ENCODE results near the gene OR2J3. TPM values are rescaled to one million over a fixed set of nuclear protein-coding genes. Genes with fewer than 3 reads are reported as not detected.

OR2J3 gene
- total and polyA plus RNA-seq, 2 of the 8 experiments (the other 6 are each of a cell fraction or from before 2014, with no cell fraction given): 0.03 TPM; not detected in 1

GRCh38 chr6:29129326-29130012 is 21.6 kb downstream of the OR2J3 start:
- H3K4ac ChIP-seq (replicated peaks; ENCODE audit: insufficient read length, low read depth, low read length): no peak overlapping the region
- no peaks in the 10 kb centered on the region for H3K79me2 ChIP-seq (ENCODE audit: control insufficient read depth in 1 of 2, insufficient read depth in 2 of 2, low read length in 2 of 2)
- H3K27me3 ChIP-seq (replicated peaks in 1 of 4; ENCODE audit: control insufficient read depth in 3 of 4, extremely low read depth in 1 of 4, insufficient read depth in 3 of 4, low read length in 3 of 4): no peaks in the 10 kb centered on the region
- H2BK12ac ChIP-seq (ENCODE audit: low read depth, low read length): no peak overlapping the region
- no peak overlapping the region; the same call in 1 of the 2 replicates for H2AFZ ChIP-seq (ENCODE audit: low read length)
- no peak overlapping the region for H3K9ac ChIP-seq (replicated peaks in 1 of 4; ENCODE audit: extremely low read depth in 1 of 4, low read depth in 3 of 4, low read length in 3 of 4)
- no peak overlapping the region for H2AK5ac ChIP-seq (ENCODE audit: low read depth, low read length)
- ChIA-PET CTCF (ENCODE audit: partially characterized antibody) (interaction anchor here (0.7 kb wide), 1 partner anchor 524 kb away, joined by 3 read pairs; no protein-coding TSS in a partner anchor), POLR2A (ENCODE audit: partially characterized antibody) (no interaction called here)
- no peaks in the 10 kb centered on the region for H3K36me3 ChIP-seq (ENCODE audit: control insufficient read depth in 2 of 4, insufficient read depth in 4 of 4, low read length in 3 of 4)
- H3K79me1 ChIP-seq (ENCODE audit: low read depth, low read length): no peaks in the 10 kb centered on the region
- H2BK5ac ChIP-seq (ENCODE audit: low read depth, low read length): no peak overlapping the region
- no peak overlapping the region for H4K91ac ChIP-seq (replicated peaks; ENCODE audit: insufficient read length, low read length)
- H4K8ac ChIP-seq (ENCODE audit: extremely low read depth, insufficient read depth, low read length): peak overlapping the region; percentile 18; the same call in 1 of the 2 replicates
- no peaks in the 10 kb centered on the region for H3K4me1 ChIP-seq (replicated peaks in 1 of 4; ENCODE audit: control insufficient read depth in 3 of 4, insufficient read depth in 4 of 4, low read length in 3 of 4)
- no peak overlapping the region for H3K18ac ChIP-seq (ENCODE audit: extremely low read depth, low read length)
- H3K4me3 ChIP-seq (ENCODE audit: extremely low read depth in 1 of 4, insufficient read depth in 2 of 4, low read depth in 3 of 4, low read length in 4 of 4): no peak overlapping the region
- no peak overlapping the region for H3K4me2 ChIP-seq (ENCODE audit: insufficient read depth in 1 of 2, low read depth in 2 of 2, low read length in 2 of 2)
- H3K23ac ChIP-seq (ENCODE audit: insufficient read length): no peak overlapping the region
- no peaks in the 10 kb centered on the region for H4K20me1 ChIP-seq (replicated peaks in 1 of 2; ENCODE audit: control insufficient read depth in 1 of 2, insufficient read depth in 2 of 2, low read length in 2 of 2)
- FAIRE-seq: no peak
- H2BK15ac ChIP-seq (ENCODE audit: low read length): no peak overlapping the region
- 87% methylated on average over 14 of the region's 15 CpGs; no CpG with 5 or more reads in 1 of the 2 experiments for WGBS, 2 experiments (ENCODE audit: extremely low coverage in 1 of 2, insufficient coverage in 1 of 2, insufficient read length in 1 of 2, insufficient replicate concordance in 2 of 2, low coverage in 1 of 2, low lambda C conversion rate in 2 of 2, missing lambda C conversion rate in 1 of 2)
- no peak overlapping the region for H2BK20ac ChIP-seq (ENCODE audit: low read length)
- no peak overlapping the region for H2BK120ac ChIP-seq (replicated peaks; ENCODE audit: low read depth, low read length)
- no peak overlapping the region for H3K14ac ChIP-seq (ENCODE audit: insufficient read length)
- no peak overlapping the region for H3K56ac ChIP-seq (replicated peaks; ENCODE audit: insufficient read length, low read depth, low read length)
- H4K5ac ChIP-seq (ENCODE audit: insufficient read length, low read depth, low read length): no peak overlapping the region
- no peak overlapping the region for H3K27ac ChIP-seq (ENCODE audit: low read depth, low read length)
- DNase-seq (ENCODE audit: low read depth in 1 of 2, low spot score in 2 of 2): no peak
- no peaks in the 10 kb centered on the region; the same call in 1 of the 2 replicates for H3K23me2 ChIP-seq (ENCODE audit: low read depth, low read length)
- H3K9me3 ChIP-seq (ENCODE audit: insufficient read depth in 2 of 2, low read depth in 1 of 2, low read length in 1 of 2): no peaks in the 10 kb centered on the region
- TF ChIP-seq JUN (IDR thresholded peaks at IDR 0.05; ENCODE audit: low read depth, low read length) (no peak), SP1 (IDR thresholded peaks at IDR 0.05; ENCODE audit: low read depth, low read length) (no peak), MAX (IDR thresholded peaks at IDR 0.05) (no peak), JUND (IDR thresholded peaks at IDR 0.05; ENCODE audit: low read length) (no peak), TAF1 (IDR thresholded peaks at IDR 0.05; ENCODE audit: low read depth, low read length) (no peak), SAP30 (IDR thresholded peaks at IDR 0.05; ENCODE audit: insufficient read depth, insufficient replicate concordance, low read length) (no peak), TEAD4 (IDR thresholded peaks at IDR 0.05; ENCODE audit: low read depth, low read length) (no peak), EZH2 (IDR thresholded peaks at IDR 0.05; ENCODE audit: low read depth, low read length, severe bottlenecking) (no peak), CHD2 (IDR thresholded peaks at IDR 0.05; ENCODE audit: low read length) (no peak), CHD1 (IDR thresholded peaks at IDR 0.05; ENCODE audit: low read depth, low read length) (no peak), RFX5 (IDR thresholded peaks at IDR 0.05; ENCODE audit: borderline replicate concordance, low read depth, low read length) (no peak), BACH1 (IDR thresholded peaks at IDR 0.05; ENCODE audit: low read length) (no peak), ZNF274 (IDR thresholded peaks at IDR 0.05; ENCODE audit: borderline replicate concordance, extremely low read depth, low read length) (no peak), CBX8 (IDR thresholded peaks at IDR 0.05; ENCODE audit: borderline replicate concordance, low read depth, low read length) (no peak)
